ENCODE results near the gene GNA15.

GNA15 gene

DNA sequence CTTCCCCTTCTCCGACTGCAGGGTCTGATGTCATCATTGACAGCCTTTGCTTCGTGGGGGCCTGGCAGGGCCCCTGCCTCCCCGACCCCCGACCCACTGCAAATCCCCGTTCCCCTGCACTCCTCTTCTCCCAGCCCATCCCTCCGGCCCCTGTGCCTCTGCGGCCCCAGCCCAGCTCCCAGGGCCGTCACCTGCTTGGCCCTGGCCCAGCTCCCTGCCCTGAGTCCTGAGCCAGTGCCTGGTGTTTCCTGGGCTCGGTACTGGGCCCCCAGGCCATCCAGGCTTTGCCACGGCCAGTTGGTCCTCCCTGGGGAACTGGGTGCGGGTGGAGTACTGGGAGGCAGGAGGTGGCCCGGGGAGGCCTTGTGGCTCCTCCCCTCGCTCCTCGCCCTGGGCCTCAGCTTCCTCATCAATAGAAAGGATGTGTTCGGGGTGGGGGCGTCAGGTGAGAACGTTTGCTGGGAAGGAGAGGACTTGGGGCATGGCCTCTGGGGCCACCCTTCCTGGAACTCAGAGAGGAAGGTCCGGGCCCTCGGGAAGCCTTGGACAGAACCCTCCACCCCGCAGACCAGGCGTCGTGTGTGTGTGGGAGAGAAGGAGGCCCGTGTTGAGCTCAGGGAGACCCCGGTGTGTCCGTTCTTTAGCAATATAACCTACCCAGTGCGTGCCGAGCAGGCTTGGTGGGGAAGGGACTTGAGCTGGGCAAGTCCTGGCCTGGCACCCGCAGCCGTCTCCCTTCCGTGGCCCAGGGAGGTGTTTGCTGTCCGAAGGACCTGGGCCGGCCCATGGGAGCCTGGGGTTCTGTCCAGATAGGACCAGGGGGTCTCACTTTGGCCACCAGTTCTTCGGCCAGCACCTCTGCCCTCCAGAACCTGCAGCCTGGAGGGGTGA is 72.7 kb downstream of the GNA15 start:
- no peak for DNase-seq (ENCODE audit: low read depth in 2 of 2)

DNA sequence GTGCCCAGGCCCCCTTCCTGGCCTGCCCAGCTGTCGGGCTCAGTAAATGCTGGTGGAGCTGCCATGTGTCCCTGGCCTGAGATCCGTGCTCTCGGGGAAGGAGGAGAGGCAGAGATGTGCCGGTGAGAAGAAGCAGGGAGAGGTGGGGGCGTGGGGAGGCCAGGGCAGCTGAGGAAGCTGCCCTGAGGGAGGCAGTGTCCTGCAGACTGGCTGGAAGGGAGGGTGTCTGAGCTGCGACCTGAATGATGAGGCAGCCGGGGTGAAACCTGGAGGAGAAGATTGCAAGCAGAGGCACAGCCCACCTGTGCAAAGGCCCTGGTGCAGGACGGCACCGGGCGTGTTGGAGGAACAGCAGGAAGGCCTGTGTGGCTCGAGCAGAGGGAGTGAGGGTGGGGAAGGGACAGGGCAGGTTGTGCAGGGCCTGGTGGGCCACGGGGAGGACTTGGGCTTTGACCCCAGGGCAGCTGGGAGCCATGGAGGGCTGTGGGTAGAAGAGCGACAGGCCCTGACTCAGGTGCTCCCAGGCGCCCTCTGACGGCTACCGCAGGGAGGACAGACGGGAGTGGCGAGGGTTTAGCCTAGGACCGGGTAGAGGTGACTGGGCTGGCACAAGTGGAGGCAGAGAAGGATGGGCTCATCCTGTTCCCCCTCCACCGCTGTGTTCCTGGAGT is 74.6 kb downstream of the GNA15 start:
- DNase-seq (ENCODE audit: low read depth in 2 of 2) = peak; percentile 23 to 61

DNA sequence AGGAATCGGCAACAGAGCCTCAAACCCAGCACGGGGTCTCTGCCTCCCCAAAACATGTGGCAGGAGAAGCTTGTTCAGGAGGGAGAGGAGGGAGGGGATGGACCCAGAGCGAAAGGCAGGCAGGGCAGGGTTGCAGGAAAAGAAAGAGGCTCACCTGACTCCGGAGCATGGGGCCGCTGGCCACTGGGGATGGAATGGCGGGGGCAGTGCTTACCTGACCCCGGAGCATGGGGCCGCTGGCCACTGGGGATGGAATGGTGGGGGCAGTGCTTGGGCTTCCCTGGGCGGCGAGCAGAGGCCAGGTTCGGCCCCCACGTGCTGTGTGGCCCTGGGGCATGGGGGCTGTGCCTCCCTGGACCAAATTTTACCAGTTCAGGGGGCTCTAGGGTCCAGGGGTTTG is 75.4 kb downstream of the GNA15 start:
- DNase-seq (ENCODE audit: low read depth in 2 of 2) = no peak

DNA sequence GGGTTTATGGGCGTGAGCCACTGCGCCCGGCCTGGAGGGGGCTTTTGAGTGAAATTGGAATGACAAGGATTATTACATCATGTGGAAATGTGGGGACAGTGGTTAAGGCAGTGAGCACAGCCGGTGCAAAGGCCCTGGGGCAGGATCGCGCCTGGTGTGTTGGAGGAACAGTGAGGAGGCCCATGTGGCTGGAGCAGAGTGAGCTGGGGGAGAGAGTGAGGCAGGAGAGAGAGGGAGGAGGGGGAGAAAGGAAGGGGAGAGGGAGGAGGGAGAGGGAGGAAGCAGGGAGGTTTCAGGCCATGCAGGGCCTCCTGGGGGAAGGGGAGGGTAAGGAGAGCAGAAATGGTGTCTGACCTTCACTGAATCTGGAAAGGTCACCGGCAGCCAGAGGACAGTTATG is 77.3 kb downstream of the GNA15 start:
- no peak for DNase-seq (ENCODE audit: low read depth in 2 of 2)
